H1 (cell line): ENCODE data around the gene SNX12. TPM values are rescaled to one million over a fixed set of nuclear protein-coding genes. Genes with fewer than 3 reads are reported as not detected.

Experiments
- CBX5 ChIP-seq: fragments of 300-800, 300-1000 bp; sonication (generic); IDR thresholded peaks from 2 replicates; pipeline ENCODE4 v1.7.1; 2016; ENCODE audit warnings: antibody characterized with exemption, low read length, low read depth
- GTF2F1 ChIP-seq: IDR thresholded peaks from 2 replicates; pipeline ENCODE4 v1.6.1; 2012; ENCODE audit warnings: low read depth, low read length, improper control_type of control experiment, borderline replicate concordance
- KDM1A ChIP-seq: fragments of 200-600, 300-600 bp; sonication (generic); IDR thresholded peaks from 2 replicates; pipeline ENCODE4 v1.7.1; 2016; ENCODE audit warnings: mild to moderate bottlenecking, low read length, borderline replicate concordance
- SRF ChIP-seq: IDR thresholded peaks from 2 replicates; pipeline ENCODE4 v1.6.1; 2011; ENCODE audit warnings: mild to moderate bottlenecking, low read depth, low read length, moderate library complexity
- polyA plus RNA-seq, 7 experiments: library from polyadenylated mRNA; depleted of rRNA in 3 of 7; stranded (reverse) in 5 of 7; unstranded in 2 of 7; fragments of >200 nt in 5 of 7; fragments of 200-250 nt in 2 of 7; gene quantifications; 1 replicate in 5 of 7; 2 replicates in 1 of 7; 4 replicates in 1 of 7; pipeline versions ENCODE4 v1.2.1 to v1.2.3, GENCODE V29; 2011 to 2013; ENCODE audit warnings: missing spikeins in 2 of 7, mixed read lengths in 2 of 7
- total RNA-seq: library from RNA; stranded (reverse); fragmentation: NEBNext Ultra II Directional; extraction: Animal tissue kit (Norgen Biotek cat#: 25700); gene quantifications from 2 replicates; pipeline ENCODE4 v1.2.1, GENCODE V29; 2021
- TF ChIP-seq, protein P1 (sequence below): fragments of 300-600 bp; sonication (generic); IDR thresholded peaks from 2 replicates; pipeline ENCODE4 v1.7.1; 2012; ENCODE audit warnings: low read length, moderate library complexity, mild to moderate bottlenecking, inconsistent platforms; ENCODE audit not compliant: insufficient replicate concordance

The SNX12 gene
- total and polyA plus RNA-seq, 2 of the 8 experiments (the other 6 are each of a cell fraction or from before 2014, with no cell fraction given), result 72.1 to 74.2 TPM

DNA sequence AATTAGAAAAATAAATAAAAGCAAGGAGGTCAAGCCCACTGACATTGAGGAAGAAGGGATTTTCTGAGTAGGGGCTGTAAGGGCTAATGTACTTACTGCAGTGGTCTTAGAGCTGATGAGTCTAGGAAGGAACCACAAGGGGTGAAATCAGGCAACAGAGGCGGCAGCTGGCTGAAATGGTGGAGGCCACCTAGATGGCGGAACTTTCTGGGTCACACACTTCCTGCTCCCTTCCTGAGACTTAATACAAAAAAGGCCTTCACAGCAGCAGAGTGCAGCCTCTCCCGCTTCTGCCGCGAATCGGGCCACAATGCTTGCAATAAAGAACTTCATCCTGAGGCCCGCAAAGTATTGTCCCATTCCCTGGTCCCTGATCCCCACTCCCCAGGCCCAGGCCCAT, 15.4 kb downstream of the SNX12 start (continued):
- TF ChIP-seq, protein P1, sequence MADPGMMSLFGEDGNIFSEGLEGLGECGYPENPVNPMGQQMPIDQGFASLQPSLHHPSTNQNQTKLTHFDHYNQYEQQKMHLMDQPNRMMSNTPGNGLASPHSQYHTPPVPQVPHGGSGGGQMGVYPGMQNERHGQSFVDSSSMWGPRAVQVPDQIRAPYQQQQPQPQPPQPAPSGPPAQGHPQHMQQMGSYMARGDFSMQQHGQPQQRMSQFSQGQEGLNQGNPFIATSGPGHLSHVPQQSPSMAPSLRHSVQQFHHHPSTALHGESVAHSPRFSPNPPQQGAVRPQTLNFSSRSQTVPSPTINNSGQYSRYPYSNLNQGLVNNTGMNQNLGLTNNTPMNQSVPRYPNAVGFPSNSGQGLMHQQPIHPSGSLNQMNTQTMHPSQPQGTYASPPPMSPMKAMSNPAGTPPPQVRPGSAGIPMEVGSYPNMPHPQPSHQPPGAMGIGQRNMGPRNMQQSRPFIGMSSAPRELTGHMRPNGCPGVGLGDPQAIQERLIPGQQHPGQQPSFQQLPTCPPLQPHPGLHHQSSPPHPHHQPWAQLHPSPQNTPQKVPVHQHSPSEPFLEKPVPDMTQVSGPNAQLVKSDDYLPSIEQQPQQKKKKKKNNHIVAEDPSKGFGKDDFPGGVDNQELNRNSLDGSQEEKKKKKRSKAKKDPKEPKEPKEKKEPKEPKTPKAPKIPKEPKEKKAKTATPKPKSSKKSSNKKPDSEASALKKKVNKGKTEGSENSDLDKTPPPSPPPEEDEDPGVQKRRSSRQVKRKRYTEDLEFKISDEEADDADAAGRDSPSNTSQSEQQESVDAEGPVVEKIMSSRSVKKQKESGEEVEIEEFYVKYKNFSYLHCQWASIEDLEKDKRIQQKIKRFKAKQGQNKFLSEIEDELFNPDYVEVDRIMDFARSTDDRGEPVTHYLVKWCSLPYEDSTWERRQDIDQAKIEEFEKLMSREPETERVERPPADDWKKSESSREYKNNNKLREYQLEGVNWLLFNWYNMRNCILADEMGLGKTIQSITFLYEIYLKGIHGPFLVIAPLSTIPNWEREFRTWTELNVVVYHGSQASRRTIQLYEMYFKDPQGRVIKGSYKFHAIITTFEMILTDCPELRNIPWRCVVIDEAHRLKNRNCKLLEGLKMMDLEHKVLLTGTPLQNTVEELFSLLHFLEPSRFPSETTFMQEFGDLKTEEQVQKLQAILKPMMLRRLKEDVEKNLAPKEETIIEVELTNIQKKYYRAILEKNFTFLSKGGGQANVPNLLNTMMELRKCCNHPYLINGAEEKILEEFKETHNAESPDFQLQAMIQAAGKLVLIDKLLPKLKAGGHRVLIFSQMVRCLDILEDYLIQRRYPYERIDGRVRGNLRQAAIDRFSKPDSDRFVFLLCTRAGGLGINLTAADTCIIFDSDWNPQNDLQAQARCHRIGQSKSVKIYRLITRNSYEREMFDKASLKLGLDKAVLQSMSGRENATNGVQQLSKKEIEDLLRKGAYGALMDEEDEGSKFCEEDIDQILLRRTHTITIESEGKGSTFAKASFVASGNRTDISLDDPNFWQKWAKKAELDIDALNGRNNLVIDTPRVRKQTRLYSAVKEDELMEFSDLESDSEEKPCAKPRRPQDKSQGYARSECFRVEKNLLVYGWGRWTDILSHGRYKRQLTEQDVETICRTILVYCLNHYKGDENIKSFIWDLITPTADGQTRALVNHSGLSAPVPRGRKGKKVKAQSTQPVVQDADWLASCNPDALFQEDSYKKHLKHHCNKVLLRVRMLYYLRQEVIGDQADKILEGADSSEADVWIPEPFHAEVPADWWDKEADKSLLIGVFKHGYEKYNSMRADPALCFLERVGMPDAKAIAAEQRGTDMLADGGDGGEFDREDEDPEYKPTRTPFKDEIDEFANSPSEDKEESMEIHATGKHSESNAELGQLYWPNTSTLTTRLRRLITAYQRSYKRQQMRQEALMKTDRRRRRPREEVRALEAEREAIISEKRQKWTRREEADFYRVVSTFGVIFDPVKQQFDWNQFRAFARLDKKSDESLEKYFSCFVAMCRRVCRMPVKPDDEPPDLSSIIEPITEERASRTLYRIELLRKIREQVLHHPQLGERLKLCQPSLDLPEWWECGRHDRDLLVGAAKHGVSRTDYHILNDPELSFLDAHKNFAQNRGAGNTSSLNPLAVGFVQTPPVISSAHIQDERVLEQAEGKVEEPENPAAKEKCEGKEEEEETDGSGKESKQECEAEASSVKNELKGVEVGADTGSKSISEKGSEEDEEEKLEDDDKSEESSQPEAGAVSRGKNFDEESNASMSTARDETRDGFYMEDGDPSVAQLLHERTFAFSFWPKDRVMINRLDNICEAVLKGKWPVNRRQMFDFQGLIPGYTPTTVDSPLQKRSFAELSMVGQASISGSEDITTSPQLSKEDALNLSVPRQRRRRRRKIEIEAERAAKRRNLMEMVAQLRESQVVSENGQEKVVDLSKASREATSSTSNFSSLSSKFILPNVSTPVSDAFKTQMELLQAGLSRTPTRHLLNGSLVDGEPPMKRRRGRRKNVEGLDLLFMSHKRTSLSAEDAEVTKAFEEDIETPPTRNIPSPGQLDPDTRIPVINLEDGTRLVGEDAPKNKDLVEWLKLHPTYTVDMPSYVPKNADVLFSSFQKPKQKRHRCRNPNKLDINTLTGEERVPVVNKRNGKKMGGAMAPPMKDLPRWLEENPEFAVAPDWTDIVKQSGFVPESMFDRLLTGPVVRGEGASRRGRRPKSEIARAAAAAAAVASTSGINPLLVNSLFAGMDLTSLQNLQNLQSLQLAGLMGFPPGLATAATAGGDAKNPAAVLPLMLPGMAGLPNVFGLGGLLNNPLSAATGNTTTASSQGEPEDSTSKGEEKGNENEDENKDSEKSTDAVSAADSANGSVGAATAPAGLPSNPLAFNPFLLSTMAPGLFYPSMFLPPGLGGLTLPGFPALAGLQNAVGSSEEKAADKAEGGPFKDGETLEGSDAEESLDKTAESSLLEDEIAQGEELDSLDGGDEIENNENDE, result no peak
- TF ChIP-seq GTF2F1, result no peak
- TF ChIP-seq CBX5, result no peak
- TF ChIP-seq KDM1A, result no peak
- no peak for TF ChIP-seq SRF
